Neutrophil (primary cell): ENCODE measurements around the gene ADAMTS20.

Experiments used
- H3K27ac ChIP-seq: fragments of 200-600 bp; sonication (generic); 2 replicates; pipeline ENCODE4 v1.5.1; 2016; ENCODE audit warnings: mild to moderate bottlenecking, moderate library complexity
- H3K27me3 ChIP-seq: fragments of 200-600 bp; sonication (generic); 2 replicates; pipeline ENCODE4 v1.6.0; 2016; ENCODE audit warnings: mild to moderate bottlenecking
- H3K36me3 ChIP-seq: fragments of 200-600 bp; sonication (generic); 2 replicates; pipeline ENCODE4 v1.5.1; 2017
- H3K4me1 ChIP-seq, 2 experiments: fragments of 200-600 bp in 1 of 2; sonication (generic) in 1 of 2; 1 replicate in 1 of 2; 2 replicates in 1 of 2; pipeline versions ENCODE4 v1.5.1 to v1.6.1; 2013 to 2016; ENCODE audit warnings: low read depth in 1 of 2, low read length in 1 of 2, mild to moderate bottlenecking in 1 of 2, moderate library complexity in 1 of 2; ENCODE audit not compliant: control insufficient read depth in 1 of 2, insufficient read depth in 1 of 2
- H3K4me3 ChIP-seq, 2 experiments: fragments of 200-600 bp in 1 of 2; sonication (generic) in 1 of 2; 1 replicate in 1 of 2; 2 replicates in 1 of 2; pipeline ENCODE4 v1.5.1; 2013 to 2016; ENCODE audit warnings: low read depth in 1 of 2, low read length in 1 of 2, mild to moderate bottlenecking in 1 of 2, moderate library complexity in 1 of 2
- H3K9me3 ChIP-seq: fragments of 200-600 bp; sonication (generic); 2 replicates; pipeline ENCODE4 v1.5.1; 2016
- CTCF ChIP-seq: fragments of 200-600 bp; sonication (generic); IDR thresholded peaks from 2 replicates; pipeline ENCODE4 v1.5.1; 2016; ENCODE audit warnings: antibody characterized with exemption

ADAMTS20 gene

GRCh38 chr12:43551971-43552559 lies at the start of gene ADAMTS20:
TSS of gene ADAMTS20 (minus strand) at chr12:43552203. CDS start at chr12:43551921, 282 bp downstream.
- Histone ChIP-seq H3K9me3 (peaks cover 7% of the 10 kb centered on the region), H3K27ac (no peak within 1 kb of the TSS), H3K36me3 (no peaks in the 10 kb centered on the region), H3K4me1 (no peaks in the 10 kb centered on the region), H3K4me3 (no peak within 1 kb of the TSS), H3K27me3 (peaks cover 44% of the 10 kb centered on the region)
- TF ChIP-seq CTCF = no peak

DNA sequence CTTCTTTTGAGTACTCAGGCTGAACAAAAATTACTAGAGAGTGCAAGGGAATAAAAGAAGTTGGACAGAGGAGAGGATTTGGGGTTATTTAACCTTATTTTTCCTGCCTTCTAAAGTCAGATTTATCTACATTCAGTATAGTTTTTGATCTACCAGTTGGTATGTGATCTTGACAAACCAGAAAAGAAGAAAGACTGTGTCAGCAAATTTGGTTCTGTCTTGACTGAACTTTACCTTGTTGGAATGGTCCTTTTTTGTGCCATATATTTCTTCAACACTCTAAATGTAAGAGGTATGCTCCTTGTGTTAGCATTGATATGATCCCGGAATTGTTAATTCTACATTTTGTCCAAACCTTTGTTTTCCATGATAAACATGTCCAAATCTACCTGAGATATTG lies 47.7 kb upstream of the ADAMTS20 start:
- no peak for TF ChIP-seq CTCF
- Histone ChIP-seq H3K36me3 (no peaks in the 10 kb centered on the region), H3K27me3 (no peaks in the 10 kb centered on the region), H3K27ac (no peak overlapping the region), H3K4me1 (no peaks in the 10 kb centered on the region), H3K4me3 (no peak overlapping the region), H3K9me3 (no peaks in the 10 kb centered on the region)

- no peak for TF ChIP-seq CTCF
- H3K36me3 ChIP-seq = no peaks in the 10 kb centered on the region
- H3K27me3 ChIP-seq = no peaks in the 10 kb centered on the region
- H3K9me3 ChIP-seq = no peaks in the 10 kb centered on the region
- no peak overlapping the region for H3K4me3 ChIP-seq
- H3K4me1 ChIP-seq = no peaks in the 10 kb centered on the region
- H3K27ac ChIP-seq = no peak overlapping the region
These were observed 47.1 kb upstream of the ADAMTS20 start for GRCh38 chr12:43599066-43599465.

DNA sequence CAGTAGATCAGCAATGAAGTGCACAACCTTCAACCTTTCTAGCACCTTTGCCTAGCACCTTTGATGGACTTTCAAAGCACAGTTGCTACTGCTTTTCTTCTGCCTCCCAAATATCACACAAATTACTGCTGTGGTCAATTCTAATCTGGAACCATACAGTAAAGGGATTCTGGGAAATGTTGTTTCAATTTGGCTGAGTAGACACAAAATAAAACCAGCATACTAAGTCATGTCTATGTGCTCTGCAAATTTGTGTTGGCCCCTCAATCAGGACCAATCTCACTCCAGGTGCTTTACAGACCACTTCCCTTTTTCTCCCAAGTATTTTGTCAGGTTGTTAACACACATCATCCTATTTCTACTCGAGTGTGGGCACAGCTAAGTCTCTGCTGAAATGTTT lies 38.3 kb upstream of the ADAMTS20 start:
- no peaks in the 10 kb centered on the region for H3K9me3 ChIP-seq
- no peak overlapping the region for H3K27ac ChIP-seq
- H3K27me3 ChIP-seq = no peaks in the 10 kb centered on the region
- no peaks in the 10 kb centered on the region for H3K36me3 ChIP-seq
- H3K4me1 ChIP-seq = no peaks in the 10 kb centered on the region
- TF ChIP-seq CTCF = no peak
- H3K4me3 ChIP-seq = no peak overlapping the region

GRCh38 chr12:43586646-43587245 lies 34.7 kb upstream of the ADAMTS20 start:
- Histone ChIP-seq H3K27me3 (no peaks in the 10 kb centered on the region), H3K4me1 (no peaks in the 10 kb centered on the region), H3K27ac (no peak overlapping the region), H3K9me3 (no peaks in the 10 kb centered on the region), H3K36me3 (no peaks in the 10 kb centered on the region), H3K4me3 (no peak overlapping the region)
- TF ChIP-seq CTCF = no peak
